Left renal pelvis (tissue), 4 donors: ENCODE measurements around the gene ARHGEF25. TPM values are rescaled to one million over a fixed set of nuclear protein-coding genes. Genes with fewer than 3 reads are reported as not detected.
"Not testable (repeated sequence)": the region's sequence is repeated elsewhere in the genome, so short reads cannot be mapped to it uniquely, and the experiment has no call there.

ENCODE experiments used
- DNase-seq, 4 donors: peaks; one replicate each; pipeline ENCODE4 v3.0.0-alpha.2; 2013; ENCODE audit warnings: low read depth in 4 of 4, low spot score in 3 of 4
- polyA plus RNA-seq, 4 donors: library from polyadenylated mRNA; unstranded; fragments of 120-200 nt; gene quantifications; one replicate each; pipeline ENCODE4 v1.2.1, GENCODE V29; 2013; ENCODE audit not compliant: insufficient read length in 4 of 4

ARHGEF25 gene
- polyA plus RNA-seq, 4 donors: 33.6 to 101 (median 36.9) TPM

GRCh38 chr12:57584690-57585089 lies 26.5 kb upstream of the ARHGEF25 start:
- DNase-seq: no peak

- DNase-seq: no peak
Observed at GRCh38 chr12:57585156-57585555, 26.1 kb upstream of the ARHGEF25 start.

GRCh38 chr12:57586128-57586527 lies 25.1 kb upstream of the ARHGEF25 start:
- no peak for DNase-seq

GRCh38 chr12:57586832-57587429 lies 24.3 kb upstream of the ARHGEF25 start:
- no peak for DNase-seq

- DNase-seq: not testable (repeated sequence)
Observed at GRCh38 chr12:57588951-57589610, 22.2 kb upstream of the ARHGEF25 start.

- DNase-seq: no peak
Observed at GRCh38 chr12:57590479-57590863, 20.8 kb upstream of the ARHGEF25 start.

GRCh38 chr12:57590864-57591781 lies 20.1 kb upstream of the ARHGEF25 start, which contains the start of gene PIP4K2C:
Gene PIP4K2C (plus strand): TSS chr12:57591192. CDS start chr12:57591290, 98 bp downstream.
- peak in 1 of 4 donors; percentile 69 for DNase-seq

GRCh38 chr12:57591782-57592325 lies 19.4 kb upstream of the ARHGEF25 start:
- no peak for DNase-seq

GRCh38 chr12:57592551-57593165 lies 18.6 kb upstream of the ARHGEF25 start:
- no peak for DNase-seq

GRCh38 chr12:57593187-57593586 lies 18.0 kb upstream of the ARHGEF25 start:
- no peak for DNase-seq

GRCh38 chr12:57600395-57600794 lies 10.8 kb upstream of the ARHGEF25 start:
- DNase-seq: no peak

GRCh38 chr12:57602544-57602943 lies 8.7 kb upstream of the ARHGEF25 start:
- no peak for DNase-seq

- DNase-seq: no peak
Observed at GRCh38 chr12:57603324-57603723, 7.9 kb upstream of the ARHGEF25 start.

GRCh38 chr12:57603815-57604453 lies 7.3 kb upstream of the ARHGEF25 start:
- DNase-seq: peak in 1 of 4 donors; percentile 63

GRCh38 chr12:57604454-57604991 lies 6.7 kb upstream of the ARHGEF25 start, which contains the start of gene DTX3:
Gene DTX3 (plus strand): TSS chr12:57604824. CDS start chr12:57606518, 1,694 bp downstream.
- DNase-seq: no peak

GRCh38 chr12:57604992-57605810 lies 6.0 kb upstream of the ARHGEF25 start:
- DNase-seq: no peak

GRCh38 chr12:57605811-57606311 lies 5.4 kb upstream of the ARHGEF25 start:
- DNase-seq: no peak

GRCh38 chr12:57606399-57606798 lies 4.8 kb upstream of the ARHGEF25 start:
- no peak for DNase-seq

- DNase-seq: no peak
Observed at GRCh38 chr12:57606821-57607220, 4.4 kb upstream of the ARHGEF25 start.
